Karpas-422 (cell line): ENCODE measurements around the gene WWTR1. TPM values are rescaled to one million over a fixed set of nuclear protein-coding genes. Genes with fewer than 3 reads are reported as not detected.

Source experiments
- DNase-seq: peaks from one replicate; pipeline ENCODE4 v3.0.0-alpha.2; 2015
- H2AFZ ChIP-seq: fragments of 200-600 bp; sonication (generic); 2 replicates; pipeline ENCODE4 v1.6.1; 2014; ENCODE audit warnings: antibody characterized with exemption, low read length, mixed read lengths
- H3K27ac ChIP-seq: fragments of 200-600 bp; sonication (generic); 2 replicates; pipeline ENCODE4 v1.5.1; 2014; ENCODE audit warnings: mild to moderate bottlenecking, low read length, moderate library complexity
- H3K27me3 ChIP-seq: fragments of 200-600 bp; sonication (generic); 2 replicates; pipeline ENCODE4 v1.6.1; 2014; ENCODE audit warnings: low read length, mixed read lengths
- H3K36me3 ChIP-seq: fragments of 200-600 bp; sonication (generic); 2 replicates; pipeline ENCODE4 v1.6.1; 2014; ENCODE audit warnings: low read length, mixed read lengths; ENCODE audit not compliant: insufficient read depth
- H3K4me1 ChIP-seq: fragments of 200-600 bp; sonication (generic); 2 replicates; pipeline ENCODE4 v1.6.1; 2014; ENCODE audit warnings: mild to moderate bottlenecking, low read length, mixed read lengths
- H3K4me2 ChIP-seq: fragments of 200-600 bp; sonication (generic); 2 replicates; pipeline ENCODE4 v1.6.1; 2014; ENCODE audit warnings: low read length, low read depth, mild to moderate bottlenecking; ENCODE audit not compliant: poor library complexity, severe bottlenecking
- H3K4me3 ChIP-seq: fragments of 200-600 bp; sonication (generic); 2 replicates; pipeline ENCODE4 v1.5.1; 2014; ENCODE audit warnings: mild to moderate bottlenecking, antibody characterized with exemption, low read length, mixed read lengths
- H3K79me2 ChIP-seq: fragments of 200-600 bp; sonication (generic); 2 replicates; pipeline ENCODE4 v1.6.1; 2014; ENCODE audit warnings: mild to moderate bottlenecking, low read length, mixed read lengths
- H3K9ac ChIP-seq: fragments of 200-600 bp; sonication (generic); 2 replicates; pipeline ENCODE4 v1.6.0; 2014; ENCODE audit warnings: low read length
- H3K9me2 ChIP-seq: fragments of 200-600 bp; sonication (generic), shearing (Covaris generic); replicated peaks from 2 replicates; pipeline ENCODE4 v1.6.0; 2014; ENCODE audit warnings: mild to moderate bottlenecking, low read length, moderate library complexity; ENCODE audit not compliant: insufficient read depth
- H3K9me3 ChIP-seq: fragments of 300-700, 200-600 bp; sonication (generic); 2 replicates; pipeline ENCODE4 v1.6.1; 2014; ENCODE audit warnings: low read length, mixed read lengths
- H4K20me1 ChIP-seq: fragments of 200-600 bp; sonication (generic); 2 replicates; pipeline ENCODE4 v1.6.1; 2014; ENCODE audit warnings: mild to moderate bottlenecking, antibody characterized with exemption, low read length, low read depth; ENCODE audit not compliant: insufficient read depth
- total RNA-seq: library from RNA; depleted of rRNA; stranded (reverse); fragments of >200 nt; shearing (Covaris generic); gene quantifications from 2 replicates; pipeline ENCODE4 v1.2.3, GENCODE V29; 2014; ENCODE audit warnings: low replicate concordance

Gene WWTR1
- total RNA-seq, 1 experiment from 2014 or later: 0.11 TPM

- H3K4me1 ChIP-seq: no peaks in the 10 kb centered on the region
- H3K79me2 ChIP-seq: no peaks in the 10 kb centered on the region
- no peaks in the 10 kb centered on the region for H3K9me3 ChIP-seq
- H2AFZ ChIP-seq: no peak overlapping the region
- DNase-seq: no peak
- no peak overlapping the region for H3K9ac ChIP-seq
- H3K36me3 ChIP-seq: no peaks in the 10 kb centered on the region
- no peak overlapping the region for H3K4me2 ChIP-seq
- no peak overlapping the region for H3K4me3 ChIP-seq
- no peaks in the 10 kb centered on the region for H3K9me2 ChIP-seq
- no peaks in the 10 kb centered on the region for H3K27me3 ChIP-seq
- H3K27ac ChIP-seq: no peak overlapping the region
- H4K20me1 ChIP-seq: no peaks in the 10 kb centered on the region
Observed at GRCh38 chr3:149479621-149480325, 178.1 kb downstream of the WWTR1 start.

DNA sequence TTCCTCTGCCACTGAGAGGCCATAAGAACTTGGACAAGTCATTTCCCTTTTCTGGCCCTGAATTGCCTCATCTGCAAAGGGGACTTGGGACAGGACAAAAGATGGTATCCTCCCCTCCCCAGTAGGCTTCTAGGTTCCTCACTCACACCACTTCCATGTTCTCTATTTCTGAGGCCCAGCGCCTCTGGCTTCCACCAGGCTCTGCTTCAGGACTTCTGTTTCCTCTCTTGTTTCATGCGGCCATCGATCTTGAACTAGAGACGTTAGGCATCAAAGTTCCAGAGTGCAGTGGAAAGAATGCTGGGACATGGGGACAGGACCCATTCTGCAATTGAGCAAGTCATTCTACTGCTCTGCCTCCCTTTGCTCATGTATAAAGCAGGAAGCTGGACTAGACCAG is 181.6 kb downstream of the WWTR1 start:
- no peaks in the 10 kb centered on the region for H3K27me3 ChIP-seq
- H3K4me3 ChIP-seq: no peak overlapping the region

DNA sequence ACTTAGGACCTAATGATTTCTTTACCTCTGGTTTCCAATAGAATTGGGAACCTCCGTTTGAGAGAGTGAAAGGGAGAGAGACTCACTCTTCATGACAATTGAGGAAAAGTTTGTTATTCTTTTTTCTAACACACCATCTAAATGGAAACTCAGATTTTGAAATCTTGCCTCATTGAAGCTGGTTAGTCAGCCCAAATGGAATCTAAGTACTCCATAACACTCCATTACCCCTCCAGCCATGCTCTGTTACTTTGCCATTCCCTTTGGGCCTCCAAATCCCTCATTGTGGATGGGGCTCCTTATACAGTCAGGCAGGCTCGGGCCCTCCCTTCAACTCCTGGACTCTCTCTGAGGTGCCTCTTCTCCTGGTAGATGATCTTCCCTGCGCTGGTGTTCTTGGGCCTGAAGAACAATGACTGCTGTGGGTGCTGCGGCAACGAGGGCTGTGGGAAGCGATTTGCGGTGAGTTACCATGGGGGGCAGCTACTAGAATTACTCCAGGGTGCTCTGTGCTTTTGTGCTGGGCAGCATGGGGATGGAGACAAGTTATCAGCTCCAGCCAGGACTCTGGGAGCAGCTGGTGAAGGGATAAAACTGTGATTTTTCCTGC is 182.3 kb downstream of the WWTR1 start:
- Histone ChIP-seq H3K4me3 (no peak overlapping the region), H3K27me3 (no peaks in the 10 kb centered on the region), H3K9me2 (no peaks in the 10 kb centered on the region), H3K79me2 (no peaks in the 10 kb centered on the region), H4K20me1 (no peaks in the 10 kb centered on the region), H3K9ac (no peak overlapping the region), H2AFZ (no peak overlapping the region), H3K4me1 (no peaks in the 10 kb centered on the region), H3K9me3 (no peaks in the 10 kb centered on the region), H3K36me3 (no peaks in the 10 kb centered on the region), H3K4me2 (no peak overlapping the region), H3K27ac (no peak overlapping the region)
- no peak for DNase-seq

More for the DNA sequence above, 181.6 kb downstream of the WWTR1 start:
- no peaks in the 10 kb centered on the region for H4K20me1 ChIP-seq
- H3K79me2 ChIP-seq: no peaks in the 10 kb centered on the region
- no peak for DNase-seq
- H3K4me1 ChIP-seq: no peaks in the 10 kb centered on the region
- H2AFZ ChIP-seq: no peak overlapping the region
- no peaks in the 10 kb centered on the region for H3K9me3 ChIP-seq
- H3K4me2 ChIP-seq: no peak overlapping the region
- H3K27ac ChIP-seq: no peak overlapping the region
- H3K36me3 ChIP-seq: no peaks in the 10 kb centered on the region
- H3K9ac ChIP-seq: no peak overlapping the region
- H3K9me2 ChIP-seq: no peaks in the 10 kb centered on the region

DNA sequence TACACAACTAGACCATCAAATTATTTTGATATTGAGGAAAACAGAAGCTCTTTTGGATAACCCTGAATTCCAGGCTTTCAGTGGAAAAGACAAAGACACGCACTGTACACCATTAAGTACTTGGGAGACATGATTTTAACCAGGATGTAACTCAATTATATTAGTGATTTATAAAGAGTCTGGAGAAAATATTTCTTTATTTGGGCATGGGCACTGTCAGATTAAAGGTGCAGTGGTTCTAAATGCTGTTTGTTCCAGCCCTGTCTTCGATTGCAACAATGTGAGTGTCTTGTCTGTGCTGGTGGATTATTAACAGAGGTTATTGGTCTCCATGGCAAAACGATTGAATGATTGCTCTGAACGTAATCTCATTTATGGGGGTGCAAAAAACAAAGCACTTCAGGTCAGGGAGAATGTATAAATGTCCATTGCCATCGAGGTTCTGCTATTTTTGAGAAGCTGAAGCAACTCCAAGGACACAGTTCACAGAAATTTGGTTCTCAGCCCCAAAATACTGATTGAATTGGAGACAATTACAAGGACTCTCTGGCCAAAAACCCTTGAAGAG is 183.5 kb downstream of the WWTR1 start, which contains the start of gene TM4SF4:
Gene TM4SF4 (plus strand): TSS at position 448 of the 568 bp plus-strand sequence. CDS start 181 bp downstream, outside the sequence.
- no peaks in the 10 kb centered on the region for H3K4me1 ChIP-seq
- H3K36me3 ChIP-seq: no peaks in the 10 kb centered on the region
- no peak within 1 kb of the TSS for H3K4me3 ChIP-seq
- no peaks in the 10 kb centered on the region for H3K9me2 ChIP-seq
- no peak within 1 kb of the TSS for H3K4me2 ChIP-seq
- H3K79me2 ChIP-seq: no peaks in the 10 kb centered on the region
- no peaks in the 10 kb centered on the region for H3K27me3 ChIP-seq
- no peak within 1 kb of the TSS for H3K9ac ChIP-seq
- no peak within 1 kb of the TSS for H2AFZ ChIP-seq
- no peak for DNase-seq
- H3K9me3 ChIP-seq: no peaks in the 10 kb centered on the region
- H3K27ac ChIP-seq: no peak within 1 kb of the TSS
- no peaks in the 10 kb centered on the region for H4K20me1 ChIP-seq

DNA sequence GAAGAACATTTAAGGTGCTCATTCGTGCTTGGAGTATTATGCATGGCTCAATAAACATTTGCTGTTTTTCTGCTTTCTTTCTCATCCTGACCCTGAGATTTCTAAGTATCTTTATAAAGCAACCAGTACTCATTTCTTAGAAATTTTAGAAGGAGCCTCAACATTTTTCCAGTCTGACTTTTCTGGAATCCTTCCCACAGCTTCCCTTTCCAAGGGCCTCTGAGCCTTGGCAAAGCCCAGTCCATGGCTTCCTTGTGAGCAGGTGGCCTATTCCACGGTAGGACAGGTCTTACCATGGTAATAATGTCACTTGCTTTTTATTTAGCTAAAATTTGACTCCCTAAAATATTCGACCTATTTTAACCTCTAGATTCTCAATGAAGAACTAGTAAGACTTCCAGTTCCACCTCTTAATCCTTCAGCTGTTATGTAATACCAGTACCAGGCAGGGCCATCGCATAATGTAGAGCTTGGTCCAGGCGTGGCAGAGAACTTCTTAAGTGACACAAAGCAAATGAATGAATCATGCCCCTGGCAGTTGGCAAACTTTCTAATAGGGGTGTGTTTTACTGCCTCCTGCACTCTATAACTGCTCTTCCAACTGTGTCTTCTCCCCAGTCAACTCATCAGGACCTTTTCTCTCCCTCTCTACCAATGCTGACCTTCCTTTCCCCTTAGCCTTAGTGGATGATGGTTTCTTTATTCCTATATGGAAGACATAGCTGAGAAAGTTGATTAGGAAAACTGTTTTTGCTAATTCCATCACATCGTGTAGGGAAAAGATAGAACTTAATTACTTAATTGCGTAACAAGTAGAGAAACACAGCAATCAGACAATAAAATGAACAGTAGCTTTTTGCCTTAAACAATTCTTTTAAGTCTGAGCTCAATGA is 184.2 kb downstream of the WWTR1 start:
- DNase-seq: no peak
- no peaks in the 10 kb centered on the region for H3K36me3 ChIP-seq
- no peak overlapping the region for H3K9ac ChIP-seq
- H3K4me1 ChIP-seq: no peaks in the 10 kb centered on the region
- no peak overlapping the region for H2AFZ ChIP-seq
- H3K27ac ChIP-seq: no peak overlapping the region
- H3K27me3 ChIP-seq: no peaks in the 10 kb centered on the region
- H3K79me2 ChIP-seq: no peaks in the 10 kb centered on the region
- no peak overlapping the region for H3K4me3 ChIP-seq
- H3K4me2 ChIP-seq: no peak overlapping the region
- H4K20me1 ChIP-seq: no peaks in the 10 kb centered on the region
- no peaks in the 10 kb centered on the region for H3K9me2 ChIP-seq
- H3K9me3 ChIP-seq: no peaks in the 10 kb centered on the region

- Histone ChIP-seq H3K4me1 (no peaks in the 10 kb centered on the region), H2AFZ (no peak overlapping the region), H3K9me2 (no peaks in the 10 kb centered on the region), H3K4me2 (no peak overlapping the region), H3K9ac (no peak overlapping the region), H4K20me1 (no peaks in the 10 kb centered on the region), H3K79me2 (no peaks in the 10 kb centered on the region), H3K36me3 (no peaks in the 10 kb centered on the region), H3K4me3 (no peak overlapping the region), H3K27me3 (no peaks in the 10 kb centered on the region), H3K9me3 (no peaks in the 10 kb centered on the region), H3K27ac (no peak overlapping the region)
- DNase-seq: no peak
Observed at GRCh38 chr3:149472030-149472797, 185.6 kb downstream of the WWTR1 start.

DNA sequence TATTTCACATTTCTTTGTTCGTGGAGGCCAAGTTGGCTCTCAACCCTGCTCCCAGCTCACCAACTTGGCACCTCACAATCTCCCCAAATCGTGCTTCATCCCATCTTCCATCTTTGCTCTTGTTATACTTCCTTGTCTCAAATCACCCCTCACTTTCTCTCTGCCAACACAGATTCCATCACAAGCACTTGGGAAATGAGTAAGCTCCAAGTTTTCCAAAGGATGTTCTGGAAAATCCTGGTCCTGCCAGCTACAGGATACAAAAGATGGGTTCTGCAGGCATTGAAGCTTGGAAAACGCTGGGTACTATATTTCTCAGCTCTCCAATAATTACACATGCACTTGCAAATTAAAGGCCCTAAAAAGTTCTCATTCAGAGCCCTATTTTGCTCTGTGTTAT is 187.4 kb downstream of the WWTR1 start:
- H3K9me3 ChIP-seq: no peaks in the 10 kb centered on the region
- no peaks in the 10 kb centered on the region for H3K79me2 ChIP-seq
- H3K36me3 ChIP-seq: no peaks in the 10 kb centered on the region
- H3K4me1 ChIP-seq: no peaks in the 10 kb centered on the region
- no peak overlapping the region for H3K4me2 ChIP-seq
- DNase-seq: no peak
- H2AFZ ChIP-seq: no peak overlapping the region
- H3K9me2 ChIP-seq: no peaks in the 10 kb centered on the region
- no peak overlapping the region for H3K27ac ChIP-seq
- no peaks in the 10 kb centered on the region for H3K27me3 ChIP-seq
- no peak overlapping the region for H3K9ac ChIP-seq
- H3K4me3 ChIP-seq: no peak overlapping the region
- H4K20me1 ChIP-seq: no peaks in the 10 kb centered on the region
